Activated CD4-positive, alpha-beta memory T cell treated with anti-CD3 and anti-CD28 coated beads for 36 hours (primary cell): ENCODE measurements around the gene FGGY. TPM values are rescaled to one million over a fixed set of nuclear protein-coding genes. Genes with fewer than 3 reads are reported as not detected.

Experiments used
- CTCF ChIA-PET: fragments of 350-600 bp; sonication (Branson Sonifier 250); formaldehyde crosslinking; loops from one replicate; lab custom pipeline; 2021; ENCODE audit warnings: antibody characterized with exemption, inconsistent platforms; lab: Charles Lee
- POLR2A ChIA-PET: fragments of 350-600 bp; sonication (Branson Sonifier 250); formaldehyde crosslinking; loops from one replicate; lab custom pipeline; 2021; ENCODE audit warnings: antibody characterized with exemption; lab: Charles Lee
- DNase-seq: peaks from one replicate; pipeline ENCODE4 v3.0.0-alpha.2; 2020
- H3K27ac Mint-ChIP-seq: one replicate; pipeline ENCODE4 v1.8.0; 2021; ENCODE audit warnings: mixed read lengths
- H3K27me3 Mint-ChIP-seq: one replicate; pipeline ENCODE4 v1.8.0; 2021; ENCODE audit warnings: mixed read lengths
- H3K36me3 Mint-ChIP-seq: one replicate; pipeline ENCODE4 v1.8.0; 2021; ENCODE audit warnings: mixed read lengths
- H3K4me1 Mint-ChIP-seq: one replicate; pipeline ENCODE4 v1.8.0; 2021; ENCODE audit warnings: low read depth, mixed read lengths
- H3K4me3 Mint-ChIP-seq: one replicate; pipeline ENCODE4 v1.8.0; 2021; ENCODE audit warnings: mild to moderate bottlenecking, mixed read lengths
- H3K9me3 Mint-ChIP-seq: one replicate; pipeline ENCODE4 v1.8.0; 2021; ENCODE audit warnings: mixed read lengths
- intact Hi-C: fragments of 100-400 bp; cut with micrococcal nuclease; formaldehyde crosslinking; loops from one replicate; pipeline ENCODE4 v1.15.1; 2023
- microRNA-seq: library from miRNA; unstranded; fragments of <30 nt; microRNA quantifications from one replicate; pipeline ENCODE4 v1.2.0, GENCODE V29; 2022; ENCODE audit warnings: borderline number of aligned reads, borderline microRNAs expressed, borderline replicate concordance
- total RNA-seq, 2 experiments: library from RNA; stranded (reverse); gene quantifications; one replicate each; pipeline ENCODE4 v1.2.3, GENCODE V29; 2021

The FGGY gene
- total RNA-seq, 2 experiments from 2014 or later, result 10.2 TPM

- no peak for DNase-seq
- Mint-ChIP-seq H3K4me1 (no peaks in the 10 kb centered on the region), H3K36me3 (no peaks in the 10 kb centered on the region), H3K4me3 (no peak overlapping the region), H3K9me3 (no peaks in the 10 kb centered on the region), H3K27ac (no peak overlapping the region), H3K27me3 (peaks cover 6% of the 10 kb centered on the region)
- intact Hi-C loops, result no loop called here
- POLR2A ChIA-PET, result no interaction called here
- CTCF ChIA-PET, result interaction anchor here (0.8 kb wide), 1 partner anchor 16 kb away, joined by 3 read pairs; no protein-coding TSS in a partner anchor
Measured at GRCh38 chr1:59775480-59775879, 478.6 kb downstream of the FGGY start.

GRCh38 chr1:59776960-59777852 is 480.3 kb downstream of the FGGY start:
- Mint-ChIP-seq H3K4me1 (no peaks in the 10 kb centered on the region), H3K36me3 (no peaks in the 10 kb centered on the region), H3K4me3 (no peak overlapping the region), H3K27ac (no peak overlapping the region), H3K9me3 (no peaks in the 10 kb centered on the region), H3K27me3 (peaks cover 6% of the 10 kb centered on the region)
- POLR2A ChIA-PET, result no interaction called here
- DNase-seq, result no peak
- CTCF ChIA-PET, result interaction anchor here (0.6 kb wide), 1 partner anchor 1292 kb away, joined by 3 read pairs; no protein-coding TSS in a partner anchor
- intact Hi-C loops, result no loop called here

- intact Hi-C loops, result no loop called here
- H3K9me3 Mint-ChIP-seq, result no peaks in the 10 kb centered on the region
- DNase-seq, result no peak
- ChIA-PET POLR2A (no interaction called here), CTCF (interaction anchor here (1.2 to 2.2 kb wide), 2 partner anchors 19 to 167 kb away, joined by 3 to 10 read pairs; no protein-coding TSS in a partner anchor)
- no peak overlapping the region for H3K4me3 Mint-ChIP-seq
- no peaks in the 10 kb centered on the region for H3K36me3 Mint-ChIP-seq
- peaks cover 7% of the 10 kb centered on the region for H3K27me3 Mint-ChIP-seq
- H3K4me1 Mint-ChIP-seq, result no peaks in the 10 kb centered on the region
- no peak overlapping the region for H3K27ac Mint-ChIP-seq
Measured at GRCh38 chr1:59779949-59780348, 483.1 kb downstream of the FGGY start.

GRCh38 chr1:59788825-59789224 is 491.9 kb downstream of the FGGY start:
- H3K4me3 Mint-ChIP-seq, result no peak overlapping the region
- no peak overlapping the region for H3K27ac Mint-ChIP-seq
- H3K4me1 Mint-ChIP-seq, result peaks cover 3% of the 10 kb centered on the region
- peaks cover 26% of the 10 kb centered on the region for H3K9me3 Mint-ChIP-seq
- ChIA-PET POLR2A (no interaction called here), CTCF (no interaction called here)
- no peaks in the 10 kb centered on the region for H3K36me3 Mint-ChIP-seq
- intact Hi-C loops, result no loop called here
- DNase-seq, result no peak
- peaks cover 2% of the 10 kb centered on the region for H3K27me3 Mint-ChIP-seq

- Mint-ChIP-seq H3K36me3 (peaks cover 1% of the 10 kb centered on the region), H3K4me1 (no peaks in the 10 kb centered on the region), H3K27me3 (peaks cover 8% of the 10 kb centered on the region), H3K27ac (no peak overlapping the region), H3K9me3 (peaks cover 13% of the 10 kb centered on the region), H3K4me3 (no peak overlapping the region)
- no peak for DNase-seq
- ChIA-PET CTCF (no interaction called here), POLR2A (no interaction called here)
- intact Hi-C loops, result no loop called here
Measured at GRCh38 chr1:59798600-59798999, 501.7 kb downstream of the FGGY start.

- H3K9me3 Mint-ChIP-seq, result no peaks in the 10 kb centered on the region
- POLR2A ChIA-PET, result no interaction called here
- H3K4me1 Mint-ChIP-seq, result no peaks in the 10 kb centered on the region
- peaks cover 8% of the 10 kb centered on the region for H3K27me3 Mint-ChIP-seq
- no peaks in the 10 kb centered on the region for H3K36me3 Mint-ChIP-seq
- intact Hi-C loops, result no loop called here
- CTCF ChIA-PET, result no interaction called here
- no peak for DNase-seq
- no peak overlapping the region for H3K27ac Mint-ChIP-seq
- no peak overlapping the region for H3K4me3 Mint-ChIP-seq
Measured at GRCh38 chr1:59803458-59804038, 506.7 kb downstream of the FGGY start.

- ChIA-PET POLR2A (no interaction called here), CTCF (no interaction called here)
- Mint-ChIP-seq H3K36me3 (no peaks in the 10 kb centered on the region), H3K9me3 (no peaks in the 10 kb centered on the region), H3K27ac (no peak overlapping the region), H3K4me1 (no peaks in the 10 kb centered on the region), H3K27me3 (peaks cover 14% of the 10 kb centered on the region), H3K4me3 (no peak overlapping the region)
- intact Hi-C loops, result no loop called here
- DNase-seq, result no peak
Measured at GRCh38 chr1:59804301-59804700, 507.4 kb downstream of the FGGY start.

- no peaks in the 10 kb centered on the region for H3K36me3 Mint-ChIP-seq
- H3K4me1 Mint-ChIP-seq, result no peaks in the 10 kb centered on the region
- H3K27me3 Mint-ChIP-seq, result peaks cover 18% of the 10 kb centered on the region
- no peak overlapping the region for H3K27ac Mint-ChIP-seq
- ChIA-PET POLR2A (no interaction called here), CTCF (no interaction called here)
- intact Hi-C loops, result no loop called here
- DNase-seq, result no peak
- H3K4me3 Mint-ChIP-seq, result no peak overlapping the region
- H3K9me3 Mint-ChIP-seq, result no peaks in the 10 kb centered on the region
Measured at GRCh38 chr1:59805554-59805953, 508.7 kb downstream of the FGGY start.

Small RNA genes within 50 kb of the gene (microRNA-seq; reads per million reads assigned to microRNA genes)
- gene MIR4711, result not detected
